HCT116 (cell line): ENCODE results near the gene GJA3. TPM values are rescaled to one million over a fixed set of nuclear protein-coding genes. Genes with fewer than 3 reads are reported as not detected.
A peak's percentile ranks its signal among the peaks of the same experiment; 100 is the strongest.

Experiments used
- ATAC-seq: fragments of 200-7000 bp; cut with Tn5 transposase; 2 replicates; pipeline ENCODE4 v1.9.1; 2020; ENCODE audit warnings: mild to moderate bottlenecking, moderate library complexity
- BruUV-seq: library from RNA; stranded (reverse); fragments of 400-500 nt; replicated peaks from 2 replicates; lab custom pipeline; 2021; lab: Mats Ljungman, UMichigan
- CTCF ChIA-PET: fragments of 300-600 bp; sonication (Branson Sonifier 250); formaldehyde crosslinking; loops from one replicate; lab custom pipeline; 2021; ENCODE audit warnings: antibody characterized with exemption; lab: Charles Lee
- POLR2A ChIA-PET: fragments of 300-600, 350-600 bp; sonication (Branson Sonifier 250); formaldehyde crosslinking; loops from one replicate; lab custom pipeline; 2021; ENCODE audit warnings: antibody characterized with exemption; lab: Charles Lee
- RAD21 ChIA-PET, 2 experiments: fragments of 300-600 bp; sonication (Branson Sonifier 250); formaldehyde crosslinking; loops; one replicate each; lab custom pipeline; 2023; ENCODE audit warnings: low total read pairs in 2 of 2; ENCODE audit not compliant: uncharacterized antibody in 2 of 2, unreplicated experiment in 2 of 2, low non-redundant PET in 1 of 2; lab: Charles Lee
- DNase-seq: peaks from one replicate; pipeline ENCODE4 v3.0.0-alpha.2; 2010; ENCODE audit warnings: low read depth, low spot score
- H2AFZ ChIP-seq: fragments of 200-600 bp; shearing (Covaris generic), sonication (generic); 2 replicates; pipeline ENCODE4 v1.6.1; 2017; ENCODE audit warnings: low read depth, mixed run types, mixed read lengths, antibody characterized with exemption, low read length; ENCODE audit not compliant: poor library complexity, severe bottlenecking
- H3K27ac ChIP-seq: 2 replicates; pipeline ENCODE4 v1.5.1; 2012; ENCODE audit warnings: low read depth, low read length
- H3K27me3 ChIP-seq: fragments of 200-600 bp; sonication (generic); 2 replicates; pipeline ENCODE4 v1.6.1; 2016; ENCODE audit warnings: mixed run types, low read length, mixed read lengths; ENCODE audit not compliant: insufficient read depth
- H3K36me3 ChIP-seq, 2 experiments: fragments of 200-500 bp in 1 of 2; fragments of 200-600 bp in 1 of 2; sonication (Bioruptor generic) in 1 of 2; sonication (generic) in 1 of 2; 2 replicates each; pipeline versions ENCODE4 v1.5.1 to v1.6.1; 2014 to 2016; ENCODE audit warnings: low read length in 2 of 2, inconsistent platforms in 1 of 2, mixed read lengths in 1 of 2, mixed run types in 1 of 2; ENCODE audit not compliant: insufficient read depth in 2 of 2, control insufficient read depth in 1 of 2
- H3K4me1 ChIP-seq, 2 experiments: fragments of 200-600 bp in 1 of 2; sonication (generic) in 1 of 2; 2 replicates each; pipeline versions ENCODE4 v1.5.1 to v1.6.1; 2012 to 2017; ENCODE audit warnings: low read length in 2 of 2, inconsistent platforms in 1 of 2, mild to moderate bottlenecking in 1 of 2, mixed read lengths in 1 of 2, mixed run types in 1 of 2, moderate library complexity in 1 of 2; ENCODE audit not compliant: insufficient read depth in 2 of 2, control insufficient read depth in 1 of 2
- H3K4me2 ChIP-seq: fragments of 200-600 bp; sonication (generic); 2 replicates; pipeline ENCODE4 v1.6.1; 2017; ENCODE audit warnings: mixed run types, low read length, mixed read lengths
- H3K4me3 ChIP-seq, 2 experiments: fragments of 200-600 bp in 1 of 2; sonication (generic) in 1 of 2; replicated peaks in 1 of 2; 2 replicates each; pipeline ENCODE4 v1.5.1; 2011 to 2016; ENCODE audit warnings: low read length in 2 of 2, control low read depth in 1 of 2, low read depth in 1 of 2, mild to moderate bottlenecking in 1 of 2, mixed read lengths in 1 of 2, mixed run types in 1 of 2
- H3K79me2 ChIP-seq: fragments of 200-600 bp; sonication (generic); 2 replicates; pipeline ENCODE4 v1.6.1; 2017; ENCODE audit warnings: mild to moderate bottlenecking, mixed run types, low read length, moderate library complexity, mixed read lengths; ENCODE audit not compliant: insufficient read depth
- H3K9ac ChIP-seq: fragments of 200-600 bp; sonication (generic); 2 replicates; pipeline ENCODE4 v1.6.1; 2016; ENCODE audit warnings: low read length, mixed read lengths
- H3K9me2 ChIP-seq: fragments of 200-600 bp; sonication (generic), shearing (Covaris generic); 2 replicates; pipeline ENCODE4 v1.6.1; 2017; ENCODE audit warnings: mixed run types, mild to moderate bottlenecking, moderate library complexity; ENCODE audit not compliant: insufficient read depth
- H3K9me3 ChIP-seq, 2 experiments: fragments of 200-500 bp in 1 of 2; fragments of 200-600 bp in 1 of 2; sonication (Bioruptor generic) in 1 of 2; sonication (generic) in 1 of 2; 2 replicates each; pipeline ENCODE4 v1.6.1; 2014 to 2017; ENCODE audit warnings: low read length in 2 of 2, mixed read lengths in 2 of 2, inconsistent platforms in 1 of 2, low read depth in 1 of 2, mild to moderate bottlenecking in 1 of 2, mixed run types in 1 of 2, moderate library complexity in 1 of 2; ENCODE audit not compliant: control insufficient read depth in 1 of 2, insufficient read depth in 1 of 2
- H4K20me1 ChIP-seq: fragments of 200-600 bp; sonication (generic), shearing (Covaris generic); 2 replicates; pipeline ENCODE4 v1.6.1; 2017; ENCODE audit warnings: mixed run types, mild to moderate bottlenecking, moderate library complexity; ENCODE audit not compliant: insufficient read depth
- CEBPB ChIP-seq: IDR thresholded peaks from 2 replicates; pipeline ENCODE4 v1.6.1; 2012; ENCODE audit warnings: low read depth
- CTCF ChIP-seq, 3 experiments: fragments of 200-600 bp in 1 of 3; sonication (generic) in 1 of 3; IDR thresholded peaks in 2 of 3; conservative IDR thresholded peaks in 1 of 3; 2 replicates each; pipeline ENCODE4 v1.5.1; 2012 to 2017; ENCODE audit warnings: low read depth in 2 of 3, low read length in 2 of 3, antibody characterized with exemption in 1 of 3, borderline replicate concordance in 1 of 3, control low read depth in 1 of 3, mild to moderate bottlenecking in 1 of 3, mixed read lengths in 1 of 3, mixed run types in 1 of 3, moderate library complexity in 1 of 3; ENCODE audit not compliant: insufficient read depth in 1 of 3
- ELF1 ChIP-seq: IDR thresholded peaks from 2 replicates; pipeline ENCODE4 v1.6.1; 2012; ENCODE audit warnings: low read depth, borderline replicate concordance
- EZH2 ChIP-seq: fragments of 200-600 bp; sonication (generic); IDR thresholded peaks from 2 replicates; pipeline ENCODE4 v1.6.1; 2017; ENCODE audit warnings: antibody characterized with exemption, mixed run types
- EZH2phosphoT487 ChIP-seq: fragments of 200-600 bp; IDR thresholded peaks from 2 replicates; pipeline ENCODE4 v1.6.1; 2018; ENCODE audit warnings: antibody characterized with exemption, borderline replicate concordance
- MAX ChIP-seq: IDR thresholded peaks from 2 replicates; pipeline ENCODE4 v1.6.1; 2012
- POLR2AphosphoS5 ChIP-seq: IDR thresholded peaks from 2 replicates; pipeline ENCODE4 v1.6.1; 2011; ENCODE audit warnings: mild to moderate bottlenecking, low read depth, low read length, moderate library complexity
- RAD21 ChIP-seq: IDR thresholded peaks from 2 replicates; pipeline ENCODE4 v1.6.1; 2012; ENCODE audit warnings: low read depth, mild to moderate bottlenecking
- SIN3A ChIP-seq: IDR thresholded peaks from 2 replicates; pipeline ENCODE4 v1.6.1; 2012; ENCODE audit warnings: low read depth
- SP1 ChIP-seq: IDR thresholded peaks from 2 replicates; pipeline ENCODE4 v1.6.1; 2012; ENCODE audit warnings: low read depth
- SRF ChIP-seq: IDR thresholded peaks from 2 replicates; pipeline ENCODE4 v1.6.1; 2012; ENCODE audit warnings: low read depth
- TCF7L2 ChIP-seq: IDR thresholded peaks from 2 replicates; pipeline ENCODE4 v1.7.0; 2011; ENCODE audit warnings: borderline replicate concordance, inconsistent platforms; ENCODE audit not compliant: insufficient read depth, insufficient read length; ENCODE audit errors: extremely low read depth
- ZFX ChIP-seq: fragments of 450-650 bp; IDR thresholded peaks from 2 replicates; pipeline ENCODE4 v1.6.1; 2017
- intact Hi-C: fragments of 100-400 bp; cut with micrococcal nuclease; formaldehyde crosslinking; loops from 2 replicates; pipeline ENCODE4 v1.10.0; 2022
- total RNA-seq: library from RNA; stranded (reverse); gene quantifications from one replicate; pipeline ENCODE4 v1.2.1, GENCODE V29; 2021; ENCODE audit not compliant: unreplicated experiment
- TF ChIP-seq, protein P1 (sequence below): IDR thresholded peaks from 2 replicates; pipeline ENCODE4 v1.6.1; 2012; ENCODE audit warnings: low read depth

Gene GJA3
- total RNA-seq, 1 experiment from 2014 or later = 8.0 TPM

DNA sequence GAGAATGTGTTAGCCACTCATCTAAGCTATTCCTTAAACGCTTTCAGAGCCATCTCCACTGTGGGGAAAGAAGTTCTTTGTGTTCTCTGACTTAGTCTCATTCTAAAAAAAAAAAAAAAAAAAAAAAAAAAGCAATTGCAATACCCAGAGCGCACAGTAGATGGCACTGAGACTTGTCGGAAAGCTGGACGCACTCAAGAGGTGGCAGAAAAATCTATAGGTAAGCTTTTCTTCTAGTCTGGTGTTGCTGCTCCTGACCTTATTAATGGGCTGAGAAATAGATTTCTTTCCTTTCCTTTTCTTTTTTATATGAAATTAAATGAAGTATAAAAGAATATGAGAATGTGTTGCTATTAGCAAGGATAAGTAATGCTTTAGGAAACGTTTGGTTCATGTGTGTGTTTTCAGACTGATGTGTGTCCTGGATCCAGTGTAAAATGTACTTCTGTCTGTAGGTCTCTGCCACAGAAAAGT lies 36.5 kb upstream of the GJA3 start:
- Histone ChIP-seq H4K20me1 (no peaks in the 10 kb centered on the region), H3K27me3 (peaks cover 10% of the 10 kb centered on the region; the same call in 1 of the 2 replicates), H3K9me2 (no peaks in the 10 kb centered on the region), H2AFZ (peak overlapping the region; percentile 93), H3K4me2 (peak overlapping the region; percentile 52), H3K27ac (no peak overlapping the region), H3K79me2 (peaks cover under 1% of the 10 kb centered on the region; the same call in 1 of the 2 replicates), H3K4me3 (peak overlapping the region; percentile 17 to 22; a peak in 2 of 4 replicates), H3K9me3 (no peaks in the 10 kb centered on the region), H3K4me1 (peaks cover 0 to 16% of the 10 kb centered on the region in 2 experiments; a peak in 2 of 4 replicates), H3K9ac (no peak overlapping the region), H3K36me3 (no peaks in the 10 kb centered on the region)
- intact Hi-C loops = loop anchor here (1.0 to 10.0 kb wide), 5 partner anchors 227 to 1277 kb away; partner anchors contain the start of gene IL17D
- RAD21 ChIA-PET = interaction anchor here (0.5 to 1.3 kb wide), 8 partner anchors 97 to 722 kb away, joined by 3 to 9 read pairs (median 4); no protein-coding TSS in a partner anchor
- DNase-seq (peak; percentile 64), ATAC-seq (peak; percentile 54)
- CTCF ChIA-PET = interaction anchor here (0.6 to 4.2 kb wide), 25 partner anchors 11 to 746 kb away, joined by 3 to 38 read pairs (median 3); no protein-coding TSS in a partner anchor
- POLR2A ChIA-PET = interaction anchor here (1.0 to 1.3 kb wide), 3 partner anchors 9 to 979 kb away, joined by 3 read pairs; partner anchors contain the start of genes MRPL57 and SKA3
- BruUV-seq = no TSS peak
- TF ChIP-seq RAD21 (peak; percentile 76), ELF1 (no peak), CTCF (IDR thresholded peaks at IDR 0.05 in 2 of 3, conservative IDR thresholded peaks at IDR 0.05 in 1 of 3; ENCODE audit: borderline replicate concordance in 1 of 3, insufficient read depth in 1 of 3, low read depth in 2 of 3, low read length in 2 of 3) (peak; percentile 71 to 87 (median 79); a peak in 5 of 6 replicates)

DNA sequence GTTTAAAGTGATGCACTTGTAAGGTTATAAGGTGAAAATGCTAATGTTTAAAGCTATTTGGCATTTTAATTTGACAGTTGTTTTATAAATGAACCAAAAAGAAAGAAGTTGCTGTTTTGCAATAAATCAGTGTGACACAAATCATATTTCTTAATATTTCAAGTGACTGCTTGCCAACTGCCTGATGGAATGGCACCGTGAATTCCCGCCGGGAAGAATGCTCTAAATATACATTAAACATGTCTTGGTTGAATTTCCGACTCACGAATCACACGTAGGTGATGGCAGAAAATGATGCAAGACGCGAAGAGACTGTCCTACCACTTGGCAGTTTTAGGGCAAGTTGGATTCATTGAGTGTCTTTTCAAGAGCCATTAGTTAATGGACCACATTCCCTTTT lies 34.9 kb upstream of the GJA3 start:
- ChIA-PET CTCF (interaction anchor here (4.2 kb wide), 1 partner anchor 293 kb away, joined by 38 read pairs; no protein-coding TSS in a partner anchor), POLR2A (no interaction called here), RAD21 (no interaction called here)
- Histone ChIP-seq H3K27ac (no peak overlapping the region), H4K20me1 (no peaks in the 10 kb centered on the region), H3K79me2 (peaks cover 16% of the 10 kb centered on the region; the same call in 1 of the 2 replicates), H3K9me2 (no peaks in the 10 kb centered on the region), H3K4me1 (peaks cover 10 to 29% of the 10 kb centered on the region in 2 experiments), H3K4me2 (no peak overlapping the region), H2AFZ (no peak overlapping the region), H3K4me3 (no peak overlapping the region), H3K9me3 (no peaks in the 10 kb centered on the region), H3K27me3 (peaks cover 10% of the 10 kb centered on the region; the same call in 1 of the 2 replicates), H3K36me3 (no peaks in the 10 kb centered on the region), H3K9ac (no peak overlapping the region)
- intact Hi-C loops = loop anchor here (5.0 to 10.0 kb wide), 4 partner anchors 229 to 1279 kb away; partner anchors contain the start of gene IL17D
- ATAC-seq = no peak
- no TSS peak for BruUV-seq
- DNase-seq = no peak
- TF ChIP-seq EZH2 = no peak
- no peak for TF ChIP-seq ZFX
- no peak for TF ChIP-seq MAX
- no peak for TF ChIP-seq SIN3A
- no peak for TF ChIP-seq EZH2phosphoT487
- TF ChIP-seq SP1 = no peak
- no peak for TF ChIP-seq CEBPB
- no peak for TF ChIP-seq POLR2AphosphoS5
- TF ChIP-seq SRF = no peak
- no peak for TF ChIP-seq TCF7L2
- TF ChIP-seq, protein P1, sequence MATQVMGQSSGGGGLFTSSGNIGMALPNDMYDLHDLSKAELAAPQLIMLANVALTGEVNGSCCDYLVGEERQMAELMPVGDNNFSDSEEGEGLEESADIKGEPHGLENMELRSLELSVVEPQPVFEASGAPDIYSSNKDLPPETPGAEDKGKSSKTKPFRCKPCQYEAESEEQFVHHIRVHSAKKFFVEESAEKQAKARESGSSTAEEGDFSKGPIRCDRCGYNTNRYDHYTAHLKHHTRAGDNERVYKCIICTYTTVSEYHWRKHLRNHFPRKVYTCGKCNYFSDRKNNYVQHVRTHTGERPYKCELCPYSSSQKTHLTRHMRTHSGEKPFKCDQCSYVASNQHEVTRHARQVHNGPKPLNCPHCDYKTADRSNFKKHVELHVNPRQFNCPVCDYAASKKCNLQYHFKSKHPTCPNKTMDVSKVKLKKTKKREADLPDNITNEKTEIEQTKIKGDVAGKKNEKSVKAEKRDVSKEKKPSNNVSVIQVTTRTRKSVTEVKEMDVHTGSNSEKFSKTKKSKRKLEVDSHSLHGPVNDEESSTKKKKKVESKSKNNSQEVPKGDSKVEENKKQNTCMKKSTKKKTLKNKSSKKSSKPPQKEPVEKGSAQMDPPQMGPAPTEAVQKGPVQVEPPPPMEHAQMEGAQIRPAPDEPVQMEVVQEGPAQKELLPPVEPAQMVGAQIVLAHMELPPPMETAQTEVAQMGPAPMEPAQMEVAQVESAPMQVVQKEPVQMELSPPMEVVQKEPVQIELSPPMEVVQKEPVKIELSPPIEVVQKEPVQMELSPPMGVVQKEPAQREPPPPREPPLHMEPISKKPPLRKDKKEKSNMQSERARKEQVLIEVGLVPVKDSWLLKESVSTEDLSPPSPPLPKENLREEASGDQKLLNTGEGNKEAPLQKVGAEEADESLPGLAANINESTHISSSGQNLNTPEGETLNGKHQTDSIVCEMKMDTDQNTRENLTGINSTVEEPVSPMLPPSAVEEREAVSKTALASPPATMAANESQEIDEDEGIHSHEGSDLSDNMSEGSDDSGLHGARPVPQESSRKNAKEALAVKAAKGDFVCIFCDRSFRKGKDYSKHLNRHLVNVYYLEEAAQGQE = no peak
- no peak for TF ChIP-seq ELF1
